GM23338 (cell line): ENCODE measurements around the gene FHIT. TPM values are rescaled to one million over a fixed set of nuclear protein-coding genes. Genes with fewer than 3 reads are reported as not detected.

Experiments used
- ATAC-seq: fragments of 200-7000 bp; cut with Tn5 transposase; 3 replicates; pipeline ENCODE4 v1.9.1; 2020
- DNase-seq: peaks from one replicate; pipeline ENCODE4 v3.0.0-alpha.2; 2015; ENCODE audit warnings: low spot score
- H2AFZ ChIP-seq: fragments of 200-600 bp; sonication (generic); 2 replicates; pipeline ENCODE4 v1.8.0; 2016; ENCODE audit warnings: antibody characterized with exemption, mild to moderate bottlenecking, moderate library complexity
- H3F3A ChIP-seq: fragments of 200-600 bp; sonication (generic); replicated peaks from 2 replicates; pipeline ENCODE4 v1.8.0; 2017; ENCODE audit warnings: antibody characterized with exemption, mixed run types, low read depth
- H3K27ac ChIP-seq: fragments of 200-600 bp; sonication (generic); 2 replicates; pipeline ENCODE4 v1.6.1; 2016; ENCODE audit warnings: low read depth
- H3K27me3 ChIP-seq: fragments of 200-600 bp; sonication (generic); 2 replicates; pipeline ENCODE4 v1.8.0; 2016; ENCODE audit warnings: mild to moderate bottlenecking, mixed run types, moderate library complexity; ENCODE audit not compliant: insufficient read depth
- H3K36me3 ChIP-seq: fragments of 200-600 bp; sonication (generic); 2 replicates; pipeline ENCODE4 v1.8.0; 2016; ENCODE audit warnings: mild to moderate bottlenecking; ENCODE audit not compliant: insufficient read depth
- H3K4me1 ChIP-seq: fragments of 200-600 bp; sonication (generic); 2 replicates; pipeline ENCODE4 v1.8.0; 2016; ENCODE audit warnings: mild to moderate bottlenecking, moderate library complexity; ENCODE audit not compliant: insufficient read depth
- H3K4me2 ChIP-seq: fragments of 200-600 bp; sonication (generic); 2 replicates; pipeline ENCODE4 v1.7.1; 2017; ENCODE audit warnings: mixed run types
- H3K4me3 ChIP-seq: fragments of 200-600 bp; sonication (generic); 2 replicates; pipeline ENCODE4 v1.6.1; 2016; ENCODE audit warnings: mixed run types
- H3K79me2 ChIP-seq: fragments of 200-600 bp; sonication (generic); replicated peaks from 2 replicates; pipeline ENCODE4 v1.8.0; 2017; ENCODE audit warnings: mild to moderate bottlenecking; ENCODE audit not compliant: insufficient read depth
- H3K9me2 ChIP-seq: fragments of 200-600 bp; sonication (generic); 2 replicates; pipeline ENCODE4 v1.8.0; 2017; ENCODE audit not compliant: insufficient read depth
- H4K20me1 ChIP-seq: fragments of 200-600 bp; sonication (generic); replicated peaks from 2 replicates; pipeline ENCODE4 v1.8.0; 2017; ENCODE audit warnings: mild to moderate bottlenecking; ENCODE audit not compliant: insufficient read depth
- H3K27ac Mint-ChIP-seq: 2 replicates; pipeline ENCODE4 v1.8.0; 2020; ENCODE audit warnings: inconsistent platforms, mild to moderate bottlenecking, moderate library complexity, mixed read lengths
- H3K27me3 Mint-ChIP-seq: 3 replicates; pipeline ENCODE4 v1.8.0; 2022; ENCODE audit warnings: low read depth, mild to moderate bottlenecking, moderate library complexity, mixed read lengths, inconsistent platforms; ENCODE audit not compliant: insufficient read depth, poor library complexity
- H3K36me3 Mint-ChIP-seq: 3 replicates; pipeline ENCODE4 v1.8.0; 2021; ENCODE audit warnings: low read depth, mild to moderate bottlenecking, inconsistent platforms, moderate library complexity, mixed read lengths
- H3K4me1 Mint-ChIP-seq: 3 replicates; pipeline ENCODE4 v1.8.0; 2020; ENCODE audit warnings: mild to moderate bottlenecking, inconsistent platforms, mixed read lengths
- H3K4me3 Mint-ChIP-seq: 3 replicates; pipeline ENCODE4 v1.8.0; 2021; ENCODE audit warnings: moderate library complexity, mild to moderate bottlenecking, inconsistent platforms, mixed read lengths
- H3K9me3 Mint-ChIP-seq: 3 replicates; pipeline ENCODE4 v1.8.0; 2020; ENCODE audit warnings: moderate library complexity, mild to moderate bottlenecking, inconsistent platforms, mixed read lengths
- CREB1 ChIP-seq: fragments of 250-450 bp; sonication (Bioruptor Pico); IDR thresholded peaks from 2 replicates; pipeline ENCODE4 v1.5.0; 2020; ENCODE audit warnings: low read depth, mild to moderate bottlenecking, moderate library complexity
- EZH2phosphoT487 ChIP-seq: fragments of 200-600 bp; sonication (generic); IDR thresholded peaks from one replicate; pipeline ENCODE4 v1.8.1; 2018; ENCODE audit warnings: antibody characterized with exemption; ENCODE audit not compliant: unreplicated experiment
- JUNB ChIP-seq: IDR thresholded peaks from one replicate; pipeline ENCODE4 v1.6.1; 2016; ENCODE audit warnings: antibody characterized with exemption; ENCODE audit not compliant: unreplicated experiment
- POLR2AphosphoS5 ChIP-seq: IDR thresholded peaks from 2 replicates; pipeline ENCODE4 v1.6.1; 2016; ENCODE audit warnings: antibody characterized with exemption, low read depth
- ZNF331 ChIP-seq: fragments of 250-450 bp; sonication (Bioruptor Pico); IDR thresholded peaks from 2 replicates; pipeline ENCODE4 v1.5.0; 2020; ENCODE audit warnings: low read depth, mild to moderate bottlenecking, moderate library complexity
- polyA plus RNA-seq: library from polyadenylated mRNA; unstranded; fragments of >200 nt; fragmentation: Nextera tagmentation; extraction: Ambion mirVana; gene quantifications from 2 replicates; pipeline ENCODE4 v1.2.1, GENCODE V29; 2016
- total RNA-seq: library from RNA; depleted of rRNA; stranded (reverse); fragments of >200 nt; shearing (Covaris generic); gene quantifications from 2 replicates; pipeline ENCODE4 v1.2.3, GENCODE V29; 2014
- TF ChIP-seq, protein P1 (sequence below): IDR thresholded peaks from 2 replicates; pipeline ENCODE4 v1.6.1; 2016; ENCODE audit warnings: antibody characterized with exemption
- TF ChIP-seq, protein P2 (sequence below), 2 experiments: fragments of 200-600 bp in 1 of 2; sonication (generic) in 1 of 2; conservative IDR thresholded peaks; 2 replicates each; pipeline versions ENCODE4 v1.5.1 to v1.6.1; 2016 to 2017; ENCODE audit warnings: antibody characterized with exemption in 2 of 2, low read depth in 2 of 2, mild to moderate bottlenecking in 2 of 2, moderate library complexity in 1 of 2
- TF ChIP-seq, protein P3 (sequence below): IDR thresholded peaks from one replicate; pipeline ENCODE4 v1.6.1; 2018; ENCODE audit warnings: antibody characterized with exemption; ENCODE audit not compliant: unreplicated experiment
- TF ChIP-seq, protein P4 (sequence below): fragments of 250-450 bp; sonication (Bioruptor Pico); IDR thresholded peaks from 2 replicates; pipeline ENCODE4 v1.5.0; 2020; ENCODE audit warnings: mild to moderate bottlenecking, moderate library complexity

The FHIT gene
- total and polyA plus RNA-seq, 2 experiments from 2014 or later, result 3.0 to 8.3 TPM

DNA sequence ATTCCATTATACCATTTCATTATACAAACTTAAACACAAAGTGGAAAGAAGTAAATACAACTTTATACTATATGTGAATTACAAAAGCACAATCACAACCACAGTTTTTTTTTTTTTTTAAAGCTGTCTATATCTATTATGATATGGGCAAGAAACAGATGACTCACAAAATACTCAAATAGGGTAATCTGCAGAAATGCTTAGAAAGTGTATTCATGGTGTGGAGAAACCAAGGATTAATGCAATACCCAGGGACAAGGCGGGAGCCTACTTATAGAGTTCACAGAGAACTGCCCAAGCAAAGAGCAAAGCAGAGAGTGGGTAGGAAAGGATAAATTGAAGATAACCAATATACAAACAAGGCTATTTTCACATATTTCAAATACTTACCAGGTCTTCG lies 332.0 kb downstream of the FHIT start:
- H2AFZ ChIP-seq, result no peak overlapping the region
- H3K27me3 ChIP-seq, result no peaks in the 10 kb centered on the region
- H3K36me3 Mint-ChIP-seq, result peaks cover 9% of the 10 kb centered on the region; the same call in 1 of the 3 replicates
- no peaks in the 10 kb centered on the region for H3K4me1 Mint-ChIP-seq
- H3K4me1 ChIP-seq, result no peaks in the 10 kb centered on the region
- H3K27ac ChIP-seq, result no peak overlapping the region
- no peaks in the 10 kb centered on the region for H3K27me3 Mint-ChIP-seq
- no peak overlapping the region for H3K27ac Mint-ChIP-seq
- H3K9me2 ChIP-seq, result no peaks in the 10 kb centered on the region
- H3K9me3 Mint-ChIP-seq, result peaks cover 17% of the 10 kb centered on the region; the same call in 2 of the 3 replicates
- H3K36me3 ChIP-seq, result no peaks in the 10 kb centered on the region; the same call in 1 of the 2 replicates
- ATAC-seq, result no peak
- TF ChIP-seq, protein P1, sequence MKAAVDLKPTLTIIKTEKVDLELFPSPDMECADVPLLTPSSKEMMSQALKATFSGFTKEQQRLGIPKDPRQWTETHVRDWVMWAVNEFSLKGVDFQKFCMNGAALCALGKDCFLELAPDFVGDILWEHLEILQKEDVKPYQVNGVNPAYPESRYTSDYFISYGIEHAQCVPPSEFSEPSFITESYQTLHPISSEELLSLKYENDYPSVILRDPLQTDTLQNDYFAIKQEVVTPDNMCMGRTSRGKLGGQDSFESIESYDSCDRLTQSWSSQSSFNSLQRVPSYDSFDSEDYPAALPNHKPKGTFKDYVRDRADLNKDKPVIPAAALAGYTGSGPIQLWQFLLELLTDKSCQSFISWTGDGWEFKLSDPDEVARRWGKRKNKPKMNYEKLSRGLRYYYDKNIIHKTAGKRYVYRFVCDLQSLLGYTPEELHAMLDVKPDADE, result no peak
- TF ChIP-seq, protein P2, sequence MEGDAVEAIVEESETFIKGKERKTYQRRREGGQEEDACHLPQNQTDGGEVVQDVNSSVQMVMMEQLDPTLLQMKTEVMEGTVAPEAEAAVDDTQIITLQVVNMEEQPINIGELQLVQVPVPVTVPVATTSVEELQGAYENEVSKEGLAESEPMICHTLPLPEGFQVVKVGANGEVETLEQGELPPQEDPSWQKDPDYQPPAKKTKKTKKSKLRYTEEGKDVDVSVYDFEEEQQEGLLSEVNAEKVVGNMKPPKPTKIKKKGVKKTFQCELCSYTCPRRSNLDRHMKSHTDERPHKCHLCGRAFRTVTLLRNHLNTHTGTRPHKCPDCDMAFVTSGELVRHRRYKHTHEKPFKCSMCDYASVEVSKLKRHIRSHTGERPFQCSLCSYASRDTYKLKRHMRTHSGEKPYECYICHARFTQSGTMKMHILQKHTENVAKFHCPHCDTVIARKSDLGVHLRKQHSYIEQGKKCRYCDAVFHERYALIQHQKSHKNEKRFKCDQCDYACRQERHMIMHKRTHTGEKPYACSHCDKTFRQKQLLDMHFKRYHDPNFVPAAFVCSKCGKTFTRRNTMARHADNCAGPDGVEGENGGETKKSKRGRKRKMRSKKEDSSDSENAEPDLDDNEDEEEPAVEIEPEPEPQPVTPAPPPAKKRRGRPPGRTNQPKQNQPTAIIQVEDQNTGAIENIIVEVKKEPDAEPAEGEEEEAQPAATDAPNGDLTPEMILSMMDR (conservative IDR thresholded peaks at IDR 0.05; ENCODE audit: low read depth in 2 of 2), result no peak
- TF ChIP-seq, protein P3, sequence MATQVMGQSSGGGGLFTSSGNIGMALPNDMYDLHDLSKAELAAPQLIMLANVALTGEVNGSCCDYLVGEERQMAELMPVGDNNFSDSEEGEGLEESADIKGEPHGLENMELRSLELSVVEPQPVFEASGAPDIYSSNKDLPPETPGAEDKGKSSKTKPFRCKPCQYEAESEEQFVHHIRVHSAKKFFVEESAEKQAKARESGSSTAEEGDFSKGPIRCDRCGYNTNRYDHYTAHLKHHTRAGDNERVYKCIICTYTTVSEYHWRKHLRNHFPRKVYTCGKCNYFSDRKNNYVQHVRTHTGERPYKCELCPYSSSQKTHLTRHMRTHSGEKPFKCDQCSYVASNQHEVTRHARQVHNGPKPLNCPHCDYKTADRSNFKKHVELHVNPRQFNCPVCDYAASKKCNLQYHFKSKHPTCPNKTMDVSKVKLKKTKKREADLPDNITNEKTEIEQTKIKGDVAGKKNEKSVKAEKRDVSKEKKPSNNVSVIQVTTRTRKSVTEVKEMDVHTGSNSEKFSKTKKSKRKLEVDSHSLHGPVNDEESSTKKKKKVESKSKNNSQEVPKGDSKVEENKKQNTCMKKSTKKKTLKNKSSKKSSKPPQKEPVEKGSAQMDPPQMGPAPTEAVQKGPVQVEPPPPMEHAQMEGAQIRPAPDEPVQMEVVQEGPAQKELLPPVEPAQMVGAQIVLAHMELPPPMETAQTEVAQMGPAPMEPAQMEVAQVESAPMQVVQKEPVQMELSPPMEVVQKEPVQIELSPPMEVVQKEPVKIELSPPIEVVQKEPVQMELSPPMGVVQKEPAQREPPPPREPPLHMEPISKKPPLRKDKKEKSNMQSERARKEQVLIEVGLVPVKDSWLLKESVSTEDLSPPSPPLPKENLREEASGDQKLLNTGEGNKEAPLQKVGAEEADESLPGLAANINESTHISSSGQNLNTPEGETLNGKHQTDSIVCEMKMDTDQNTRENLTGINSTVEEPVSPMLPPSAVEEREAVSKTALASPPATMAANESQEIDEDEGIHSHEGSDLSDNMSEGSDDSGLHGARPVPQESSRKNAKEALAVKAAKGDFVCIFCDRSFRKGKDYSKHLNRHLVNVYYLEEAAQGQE, result no peak
- TF ChIP-seq EZH2phosphoT487 (no peak), ZNF331 (CRISPR knock-in tag) (no peak), JUNB (no peak), CREB1 (no peak), POLR2AphosphoS5 (no peak)
- TF ChIP-seq, protein P4, sequence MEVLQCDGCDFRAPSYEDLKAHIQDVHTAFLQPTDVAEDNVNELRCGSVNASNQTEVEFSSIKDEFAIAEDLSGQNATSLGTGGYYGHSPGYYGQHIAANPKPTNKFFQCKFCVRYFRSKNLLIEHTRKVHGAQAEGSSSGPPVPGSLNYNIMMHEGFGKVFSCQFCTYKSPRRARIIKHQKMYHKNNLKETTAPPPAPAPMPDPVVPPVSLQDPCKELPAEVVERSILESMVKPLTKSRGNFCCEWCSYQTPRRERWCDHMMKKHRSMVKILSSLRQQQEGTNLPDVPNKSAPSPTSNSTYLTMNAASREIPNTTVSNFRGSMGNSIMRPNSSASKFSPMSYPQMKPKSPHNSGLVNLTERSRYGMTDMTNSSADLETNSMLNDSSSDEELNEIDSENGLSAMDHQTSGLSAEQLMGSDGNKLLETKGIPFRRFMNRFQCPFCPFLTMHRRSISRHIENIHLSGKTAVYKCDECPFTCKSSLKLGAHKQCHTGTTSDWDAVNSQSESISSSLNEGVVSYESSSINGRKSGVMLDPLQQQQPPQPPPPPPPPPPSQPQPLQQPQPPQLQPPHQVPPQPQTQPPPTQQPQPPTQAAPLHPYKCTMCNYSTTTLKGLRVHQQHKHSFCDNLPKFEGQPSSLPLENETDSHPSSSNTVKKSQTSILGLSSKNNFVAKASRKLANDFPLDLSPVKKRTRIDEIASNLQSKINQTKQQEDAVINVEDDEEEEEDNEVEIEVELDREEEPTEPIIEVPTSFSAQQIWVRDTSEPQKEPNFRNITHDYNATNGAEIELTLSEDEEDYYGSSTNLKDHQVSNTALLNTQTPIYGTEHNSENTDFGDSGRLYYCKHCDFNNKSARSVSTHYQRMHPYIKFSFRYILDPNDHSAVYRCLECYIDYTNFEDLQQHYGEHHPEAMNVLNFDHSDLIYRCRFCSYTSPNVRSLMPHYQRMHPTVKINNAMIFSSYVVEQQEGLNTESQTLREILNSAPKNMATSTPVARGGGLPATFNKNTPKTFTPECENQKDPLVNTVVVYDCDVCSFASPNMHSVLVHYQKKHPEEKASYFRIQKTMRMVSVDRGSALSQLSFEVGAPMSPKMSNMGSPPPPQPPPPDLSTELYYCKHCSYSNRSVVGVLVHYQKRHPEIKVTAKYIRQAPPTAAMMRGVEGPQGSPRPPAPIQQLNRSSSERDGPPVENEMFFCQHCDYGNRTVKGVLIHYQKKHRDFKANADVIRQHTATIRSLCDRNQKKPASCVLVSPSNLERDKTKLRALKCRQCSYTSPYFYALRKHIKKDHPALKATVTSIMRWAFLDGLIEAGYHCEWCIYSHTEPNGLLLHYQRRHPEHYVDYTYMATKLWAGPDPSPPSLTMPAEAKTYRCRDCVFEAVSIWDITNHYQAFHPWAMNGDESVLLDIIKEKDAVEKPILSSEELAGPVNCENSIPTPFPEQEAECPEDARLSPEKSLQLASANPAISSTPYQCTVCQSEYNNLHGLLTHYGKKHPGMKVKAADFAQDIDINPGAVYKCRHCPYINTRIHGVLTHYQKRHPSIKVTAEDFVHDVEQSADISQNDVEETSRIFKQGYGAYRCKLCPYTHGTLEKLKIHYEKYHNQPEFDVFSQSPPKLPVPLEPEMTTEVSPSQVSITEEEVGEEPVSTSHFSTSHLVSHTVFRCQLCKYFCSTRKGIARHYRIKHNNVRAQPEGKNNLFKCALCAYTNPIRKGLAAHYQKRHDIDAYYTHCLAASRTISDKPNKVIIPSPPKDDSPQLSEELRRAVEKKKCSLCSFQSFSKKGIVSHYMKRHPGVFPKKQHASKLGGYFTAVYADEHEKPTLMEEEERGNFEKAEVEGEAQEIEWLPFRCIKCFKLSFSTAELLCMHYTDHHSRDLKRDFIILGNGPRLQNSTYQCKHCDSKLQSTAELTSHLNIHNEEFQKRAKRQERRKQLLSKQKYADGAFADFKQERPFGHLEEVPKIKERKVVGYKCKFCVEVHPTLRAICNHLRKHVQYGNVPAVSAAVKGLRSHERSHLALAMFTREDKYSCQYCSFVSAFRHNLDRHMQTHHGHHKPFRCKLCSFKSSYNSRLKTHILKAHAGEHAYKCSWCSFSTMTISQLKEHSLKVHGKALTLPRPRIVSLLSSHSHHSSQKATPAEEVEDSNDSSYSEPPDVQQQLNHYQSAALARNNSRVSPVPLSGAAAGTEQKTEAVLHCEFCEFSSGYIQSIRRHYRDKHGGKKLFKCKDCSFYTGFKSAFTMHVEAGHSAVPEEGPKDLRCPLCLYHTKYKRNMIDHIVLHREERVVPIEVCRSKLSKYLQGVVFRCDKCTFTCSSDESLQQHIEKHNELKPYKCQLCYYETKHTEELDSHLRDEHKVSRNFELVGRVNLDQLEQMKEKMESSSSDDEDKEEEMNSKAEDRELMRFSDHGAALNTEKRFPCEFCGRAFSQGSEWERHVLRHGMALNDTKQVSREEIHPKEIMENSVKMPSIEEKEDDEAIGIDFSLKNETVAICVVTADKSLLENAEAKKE, result no peak
- H3K79me2 ChIP-seq, result no peaks in the 10 kb centered on the region
- no peak overlapping the region for H3K4me2 ChIP-seq
- no peak overlapping the region for H3K4me3 ChIP-seq
- no peak overlapping the region for H3K4me3 Mint-ChIP-seq
- no peak for DNase-seq
- H4K20me1 ChIP-seq, result no peaks in the 10 kb centered on the region
- H3F3A ChIP-seq, result no peaks in the 10 kb centered on the region
